GM19239 (cell line): ENCODE data around the gene BCL2L13.

Experiments
- DNase-seq: peaks from one replicate; pipeline ENCODE4 v3.0.0; 2011; ENCODE audit warnings: low spot score; ENCODE audit not compliant: insufficient read length
- FAIRE-seq: peaks from 2 replicates; lab custom pipeline; 2011; peaks lifted over from hg19 to GRCh38; lab: Jason Lieb, UNC

Gene BCL2L13

DNA sequence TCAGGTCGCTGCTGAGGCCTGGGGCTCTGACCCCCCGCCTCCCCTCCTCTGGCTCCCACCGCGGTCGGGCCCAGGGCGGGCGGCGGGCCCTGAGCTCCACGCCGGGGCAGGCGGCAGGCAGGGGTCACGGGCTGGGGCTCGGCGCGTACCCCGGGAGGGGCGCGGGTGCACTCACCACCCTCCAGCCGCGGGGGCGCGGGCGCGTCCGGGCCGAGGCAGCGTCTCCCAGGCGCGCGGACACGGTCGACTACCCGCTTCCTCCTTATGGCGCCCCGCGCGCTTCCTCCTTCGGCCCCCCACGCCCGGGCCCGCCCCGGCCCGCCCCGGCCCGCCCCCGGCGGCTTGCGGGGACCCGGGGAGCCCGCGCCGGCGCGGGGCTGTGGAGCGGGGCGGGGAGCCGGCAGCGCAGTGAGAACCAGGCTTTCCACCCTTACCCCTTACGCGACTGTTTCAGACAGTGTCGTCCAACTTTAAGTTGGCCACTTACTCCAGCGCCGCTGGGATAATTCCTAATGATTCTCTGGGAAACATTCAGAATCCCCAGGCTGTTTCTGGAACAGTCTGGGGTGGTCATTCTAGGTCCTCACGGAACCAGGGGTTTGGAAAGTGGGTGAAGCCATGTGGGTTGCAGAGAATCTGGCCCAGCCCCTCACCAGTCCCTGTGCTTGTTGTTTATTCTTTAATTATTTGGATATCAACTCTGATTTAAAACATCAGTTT, 135.8 kb downstream of the BCL2L13 start, which contains the start of gene BID:
Gene BID, minus strand, starts transcription at position 264 of the 720 bp plus-strand sequence. CDS start 24,353 bp downstream, outside the sequence.
- no peak for DNase-seq
- FAIRE-seq, result peak; percentile 14

DNA sequence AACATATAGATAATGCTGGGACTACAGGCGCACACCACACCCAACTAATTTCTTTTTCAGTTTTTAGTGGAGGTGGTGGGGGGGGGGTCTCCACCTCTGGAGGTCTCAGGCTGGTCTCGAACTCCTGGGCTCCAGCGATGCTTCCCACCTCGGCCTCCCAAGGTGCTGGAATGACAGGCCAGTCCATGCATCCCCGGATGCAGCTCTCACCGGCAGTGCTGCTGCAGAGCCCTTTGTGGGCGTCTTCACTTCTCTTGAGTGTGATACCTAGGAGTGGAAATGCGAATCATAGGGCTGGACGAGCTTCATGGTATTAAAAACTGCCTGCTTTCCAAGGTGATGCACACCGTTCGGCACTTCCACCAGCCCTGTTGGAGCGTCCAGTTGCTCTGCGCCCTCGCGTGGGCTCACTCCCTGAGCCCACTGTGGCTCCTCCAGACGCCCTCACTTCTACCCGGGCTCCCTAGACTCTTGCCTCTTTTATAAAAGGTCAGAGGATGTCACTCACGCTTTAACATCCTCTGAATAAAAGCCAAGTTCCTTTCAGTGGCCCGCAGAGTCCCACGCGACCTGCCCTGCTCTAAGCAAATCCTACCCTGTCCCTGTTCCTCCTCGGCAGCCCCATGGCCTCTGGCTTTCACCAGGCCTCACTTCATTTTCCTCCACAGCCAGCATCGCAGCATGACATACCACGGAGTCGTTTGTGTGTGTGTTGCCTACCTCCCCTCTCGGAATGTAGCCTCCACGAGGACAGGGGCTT, 136.5 kb downstream of the BCL2L13 start:
- DNase-seq, result no peak
- no peak for FAIRE-seq

DNA sequence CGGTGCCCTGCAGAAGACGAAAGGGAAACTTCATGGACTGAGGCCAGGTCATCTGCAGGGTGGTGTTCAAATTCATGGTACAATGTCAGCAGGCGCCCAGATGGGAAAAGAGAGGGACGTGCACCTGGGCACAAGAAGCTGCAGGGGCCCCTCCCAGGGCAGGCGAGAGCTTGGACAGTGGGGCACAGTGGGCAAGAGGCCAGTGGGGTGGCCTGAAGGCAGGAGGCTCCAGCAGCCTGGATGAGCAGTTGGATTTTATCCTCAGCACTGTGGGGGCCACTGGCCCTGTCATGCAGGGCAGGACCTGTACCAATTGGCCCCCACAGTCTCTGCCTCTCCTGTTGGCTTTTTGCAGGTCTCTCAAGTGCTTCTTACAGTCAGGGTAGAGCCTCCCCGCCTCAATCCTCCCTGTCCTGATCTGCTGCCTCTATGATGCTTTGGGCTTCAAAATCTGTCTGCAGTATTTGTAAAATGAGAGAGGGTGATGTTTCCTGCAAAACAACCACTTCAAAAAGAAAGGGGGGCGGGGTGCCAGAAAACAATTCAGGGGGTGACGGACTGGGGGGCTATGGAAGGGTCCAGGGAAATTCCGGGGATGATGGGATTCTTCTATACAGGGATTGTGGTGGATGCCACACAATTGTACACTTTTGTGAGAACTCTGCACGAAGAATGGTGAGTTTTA, 137.4 kb downstream of the BCL2L13 start:
- no peak for FAIRE-seq
- DNase-seq, result no peak

DNA sequence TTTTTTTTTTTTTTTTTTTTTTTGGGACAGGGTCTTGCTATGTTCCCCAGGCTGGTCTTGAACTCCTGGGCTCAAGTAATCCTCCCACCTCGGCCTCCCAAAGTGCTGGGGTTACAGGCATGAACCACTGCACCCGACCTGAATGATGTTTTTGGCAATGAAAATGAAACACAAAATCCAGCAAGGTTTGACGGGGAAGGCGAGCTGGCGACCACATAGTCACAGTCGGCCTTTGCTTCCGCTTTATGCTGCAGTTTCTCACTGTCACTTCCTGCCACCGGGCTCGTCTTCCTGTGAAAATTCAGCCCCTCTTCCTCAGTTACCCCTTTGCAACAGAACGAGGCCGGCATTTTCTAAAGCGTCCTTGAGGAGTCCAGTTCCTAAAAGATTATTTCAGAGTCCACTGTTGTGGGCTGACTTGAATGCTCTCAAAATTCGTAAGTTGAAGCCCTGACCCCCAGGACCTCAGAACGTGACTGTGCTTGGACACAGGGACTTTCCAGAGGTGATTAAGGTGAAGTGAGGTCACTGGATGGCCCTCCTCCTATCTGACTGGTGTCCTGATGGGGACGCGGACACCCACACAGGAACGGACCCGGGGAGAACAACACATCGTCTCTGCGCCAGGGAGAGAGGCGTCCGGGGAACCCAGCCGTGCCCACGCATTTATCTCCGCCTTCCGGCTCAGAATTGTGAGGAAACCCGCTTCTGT, 138.6 kb downstream of the BCL2L13 start:
- FAIRE-seq (peak; percentile 95), DNase-seq (peak; percentile 88)

DNA sequence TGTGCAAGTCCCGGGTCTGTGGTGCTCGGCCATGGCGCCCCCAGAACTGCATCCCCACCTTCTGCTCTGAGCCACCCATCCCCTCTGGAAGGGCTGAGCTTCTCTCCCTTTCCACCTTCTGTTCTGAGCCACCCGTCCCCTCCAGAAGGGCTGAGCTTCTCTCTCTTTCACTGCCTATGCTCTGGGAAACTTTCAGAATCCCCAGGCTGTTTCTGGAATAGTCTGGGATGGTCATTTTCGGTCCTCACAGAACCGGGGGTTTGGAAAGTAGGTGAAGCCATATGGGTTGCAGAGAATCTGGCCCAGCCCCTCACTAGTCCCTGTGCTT, 139.1 kb downstream of the BCL2L13 start:
- no peak for DNase-seq
- no peak for FAIRE-seq

DNA sequence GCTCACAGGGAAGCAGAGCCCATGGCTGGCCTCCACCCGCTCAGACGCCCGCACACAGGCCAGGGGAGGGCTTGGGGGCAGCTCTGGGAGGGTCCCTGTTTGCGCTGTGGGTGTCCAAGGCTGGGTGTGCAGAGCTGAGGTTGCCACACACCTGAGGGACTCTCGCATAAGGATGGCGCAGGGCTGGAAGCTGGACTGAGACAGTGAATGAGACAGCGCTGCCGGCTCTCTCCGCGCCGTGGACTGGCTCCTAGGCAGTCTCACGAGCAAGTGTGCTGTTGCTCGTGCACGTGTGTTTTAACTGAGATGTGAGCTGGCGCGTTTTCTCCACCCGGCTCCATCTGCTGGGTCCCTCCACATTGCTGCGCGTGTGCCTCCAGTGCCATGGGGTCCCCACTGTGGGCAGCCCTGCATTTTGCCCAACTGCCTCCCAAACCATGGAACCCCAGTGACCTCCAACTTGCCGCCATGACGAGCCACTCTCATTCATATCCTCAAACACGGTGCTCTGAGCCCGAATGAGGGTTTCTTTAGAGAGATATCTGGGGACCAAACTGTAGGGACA, 139.9 kb downstream of the BCL2L13 start:
- FAIRE-seq (no peak), DNase-seq (no peak)

DNA sequence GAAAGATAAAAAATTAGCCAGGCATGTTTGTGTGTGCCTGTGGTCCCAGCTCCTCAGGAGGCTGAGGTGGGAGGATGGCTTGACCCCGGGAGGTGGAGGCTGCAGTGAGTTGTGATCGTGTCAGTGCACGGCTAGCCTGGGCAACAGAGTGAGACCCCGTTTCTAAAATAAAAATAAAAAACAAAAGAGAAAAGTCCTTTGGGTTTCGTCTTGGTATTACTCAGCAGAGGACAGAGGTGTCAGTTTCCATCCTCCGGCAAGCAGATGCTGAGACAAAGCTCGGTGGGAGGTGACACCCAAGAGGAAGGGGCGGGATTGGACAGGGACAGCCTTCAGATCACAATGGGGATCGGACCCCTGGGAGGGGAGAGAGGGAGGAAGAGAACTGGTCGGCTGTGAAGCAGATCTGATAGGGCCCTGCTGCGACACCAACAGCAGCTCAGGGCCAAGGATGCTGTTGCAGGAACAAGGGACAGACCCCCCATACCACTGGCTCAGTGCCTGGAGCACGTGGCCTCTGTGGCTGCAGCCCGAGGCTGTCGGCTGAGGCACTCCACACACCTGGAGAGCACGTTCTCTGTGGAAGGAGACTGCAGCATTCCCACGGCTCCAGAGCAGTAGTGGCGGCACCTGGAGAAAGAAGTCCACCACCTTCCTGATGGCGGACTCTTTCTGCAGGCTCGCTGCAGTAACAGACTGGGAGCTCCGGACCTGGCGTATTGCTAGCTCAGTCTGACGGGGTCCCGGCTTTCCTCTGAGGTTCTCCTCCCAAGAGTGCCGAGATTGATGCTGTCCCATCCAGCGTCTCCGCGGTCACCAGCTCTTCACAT, 140.9 kb downstream of the BCL2L13 start:
- peak; percentile 91 for FAIRE-seq
- DNase-seq, result peak; percentile 83

DNA sequence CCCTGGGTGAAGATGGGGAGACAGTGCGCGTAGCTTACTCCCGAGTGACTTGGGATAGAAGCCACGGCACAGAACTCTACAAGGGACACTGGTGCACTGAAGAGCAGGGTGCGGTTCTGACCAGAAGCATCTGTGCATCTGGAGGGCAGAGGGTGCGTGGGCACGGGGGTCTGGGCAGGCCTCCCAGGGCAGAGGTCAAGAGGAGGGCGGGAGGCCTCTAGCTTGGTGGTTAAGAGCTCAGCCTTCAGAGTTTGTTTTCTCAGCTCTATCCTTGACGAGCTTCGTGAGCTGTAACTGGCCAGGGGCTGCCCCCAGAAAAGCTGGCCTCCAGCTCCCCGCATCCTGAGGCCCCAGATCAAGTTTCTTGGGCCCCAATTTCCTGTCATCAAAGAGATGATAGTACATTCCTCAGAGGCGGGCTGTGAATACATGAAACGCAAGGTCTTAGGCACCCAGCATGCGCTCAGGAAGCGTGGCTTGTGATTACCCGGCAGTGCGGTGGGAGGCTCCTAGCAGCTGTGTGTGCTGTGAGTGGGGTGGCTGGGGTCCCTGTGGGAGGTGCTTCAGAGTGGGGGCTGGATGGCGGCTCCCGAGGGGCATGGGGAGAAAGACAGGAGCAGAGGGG, 141.7 kb downstream of the BCL2L13 start:
- no peak for FAIRE-seq
- no peak for DNase-seq
